GM23338 (cell line): ENCODE results near the gene PRIM1. TPM values are rescaled to one million over a fixed set of nuclear protein-coding genes. Genes with fewer than 3 reads are reported as not detected.
"Not testable (repeated sequence)": the region's sequence is repeated elsewhere in the genome, so short reads cannot be mapped to it uniquely, and the experiment has no call there.

ENCODE experiments used
- ATAC-seq: fragments of 200-7000 bp; cut with Tn5 transposase; 3 replicates; pipeline ENCODE4 v1.9.1; 2020
- DNase-seq: peaks from one replicate; pipeline ENCODE4 v3.0.0-alpha.2; 2015; ENCODE audit warnings: low spot score
- H2AFZ ChIP-seq: fragments of 200-600 bp; sonication (generic); 2 replicates; pipeline ENCODE4 v1.8.0; 2016; ENCODE audit warnings: antibody characterized with exemption, mild to moderate bottlenecking, moderate library complexity
- H3F3A ChIP-seq: fragments of 200-600 bp; sonication (generic); replicated peaks from 2 replicates; pipeline ENCODE4 v1.8.0; 2017; ENCODE audit warnings: antibody characterized with exemption, mixed run types, low read depth
- H3K27ac ChIP-seq: fragments of 200-600 bp; sonication (generic); 2 replicates; pipeline ENCODE4 v1.6.1; 2016; ENCODE audit warnings: low read depth
- H3K27me3 ChIP-seq: fragments of 200-600 bp; sonication (generic); 2 replicates; pipeline ENCODE4 v1.8.0; 2016; ENCODE audit warnings: mild to moderate bottlenecking, mixed run types, moderate library complexity; ENCODE audit not compliant: insufficient read depth
- H3K36me3 ChIP-seq: fragments of 200-600 bp; sonication (generic); 2 replicates; pipeline ENCODE4 v1.8.0; 2016; ENCODE audit warnings: mild to moderate bottlenecking; ENCODE audit not compliant: insufficient read depth
- H3K4me1 ChIP-seq: fragments of 200-600 bp; sonication (generic); 2 replicates; pipeline ENCODE4 v1.8.0; 2016; ENCODE audit warnings: mild to moderate bottlenecking, moderate library complexity; ENCODE audit not compliant: insufficient read depth
- H3K4me2 ChIP-seq: fragments of 200-600 bp; sonication (generic); 2 replicates; pipeline ENCODE4 v1.7.1; 2017; ENCODE audit warnings: mixed run types
- H3K4me3 ChIP-seq: fragments of 200-600 bp; sonication (generic); 2 replicates; pipeline ENCODE4 v1.6.1; 2016; ENCODE audit warnings: mixed run types
- H3K79me2 ChIP-seq: fragments of 200-600 bp; sonication (generic); replicated peaks from 2 replicates; pipeline ENCODE4 v1.8.0; 2017; ENCODE audit warnings: mild to moderate bottlenecking; ENCODE audit not compliant: insufficient read depth
- H3K9me2 ChIP-seq: fragments of 200-600 bp; sonication (generic); 2 replicates; pipeline ENCODE4 v1.8.0; 2017; ENCODE audit not compliant: insufficient read depth
- H4K20me1 ChIP-seq: fragments of 200-600 bp; sonication (generic); replicated peaks from 2 replicates; pipeline ENCODE4 v1.8.0; 2017; ENCODE audit warnings: mild to moderate bottlenecking; ENCODE audit not compliant: insufficient read depth
- H3K27ac Mint-ChIP-seq: 2 replicates; pipeline ENCODE4 v1.8.0; 2020; ENCODE audit warnings: inconsistent platforms, mild to moderate bottlenecking, moderate library complexity, mixed read lengths
- H3K27me3 Mint-ChIP-seq: 3 replicates; pipeline ENCODE4 v1.8.0; 2022; ENCODE audit warnings: low read depth, mild to moderate bottlenecking, moderate library complexity, mixed read lengths, inconsistent platforms; ENCODE audit not compliant: insufficient read depth, poor library complexity
- H3K36me3 Mint-ChIP-seq: 3 replicates; pipeline ENCODE4 v1.8.0; 2021; ENCODE audit warnings: low read depth, mild to moderate bottlenecking, inconsistent platforms, moderate library complexity, mixed read lengths
- H3K4me1 Mint-ChIP-seq: 3 replicates; pipeline ENCODE4 v1.8.0; 2020; ENCODE audit warnings: mild to moderate bottlenecking, inconsistent platforms, mixed read lengths
- H3K4me3 Mint-ChIP-seq: 3 replicates; pipeline ENCODE4 v1.8.0; 2021; ENCODE audit warnings: moderate library complexity, mild to moderate bottlenecking, inconsistent platforms, mixed read lengths
- H3K9me3 Mint-ChIP-seq: 3 replicates; pipeline ENCODE4 v1.8.0; 2020; ENCODE audit warnings: moderate library complexity, mild to moderate bottlenecking, inconsistent platforms, mixed read lengths
- CREB1 ChIP-seq: fragments of 250-450 bp; sonication (Bioruptor Pico); IDR thresholded peaks from 2 replicates; pipeline ENCODE4 v1.5.0; 2020; ENCODE audit warnings: low read depth, mild to moderate bottlenecking, moderate library complexity
- ETS1 ChIP-seq: IDR thresholded peaks from 2 replicates; pipeline ENCODE4 v1.6.1; 2016; ENCODE audit warnings: antibody characterized with exemption
- JUNB ChIP-seq: IDR thresholded peaks from one replicate; pipeline ENCODE4 v1.6.1; 2016; ENCODE audit warnings: antibody characterized with exemption; ENCODE audit not compliant: unreplicated experiment
- NANOG ChIP-seq: IDR thresholded peaks from 2 replicates; pipeline ENCODE4 v1.6.1; 2016; ENCODE audit warnings: antibody characterized with exemption, borderline replicate concordance
- STAT1 ChIP-seq: IDR thresholded peaks from one replicate; pipeline ENCODE4 v1.6.1; 2016; ENCODE audit warnings: antibody characterized with exemption; ENCODE audit not compliant: unreplicated experiment
- ZNF114 ChIP-seq: fragments of 250-450 bp; sonication (Bioruptor Pico); IDR thresholded peaks from 2 replicates; pipeline ENCODE4 v1.5.0; 2020; ENCODE audit warnings: mild to moderate bottlenecking, moderate library complexity
- ZNF331 ChIP-seq: fragments of 250-450 bp; sonication (Bioruptor Pico); IDR thresholded peaks from 2 replicates; pipeline ENCODE4 v1.5.0; 2020; ENCODE audit warnings: low read depth, mild to moderate bottlenecking, moderate library complexity
- ZNF462 ChIP-seq: fragments of 250-450 bp; sonication (Bioruptor Pico); IDR thresholded peaks from 2 replicates; pipeline ENCODE4 v1.5.0; 2020; ENCODE audit warnings: mild to moderate bottlenecking, moderate library complexity
- polyA plus RNA-seq: library from polyadenylated mRNA; unstranded; fragments of >200 nt; fragmentation: Nextera tagmentation; extraction: Ambion mirVana; gene quantifications from 2 replicates; pipeline ENCODE4 v1.2.1, GENCODE V29; 2016
- total RNA-seq: library from RNA; depleted of rRNA; stranded (reverse); fragments of >200 nt; shearing (Covaris generic); gene quantifications from 2 replicates; pipeline ENCODE4 v1.2.3, GENCODE V29; 2014

PRIM1 gene
- total and polyA plus RNA-seq, 2 experiments from 2014 or later: 67.9 to 73.9 TPM

DNA sequence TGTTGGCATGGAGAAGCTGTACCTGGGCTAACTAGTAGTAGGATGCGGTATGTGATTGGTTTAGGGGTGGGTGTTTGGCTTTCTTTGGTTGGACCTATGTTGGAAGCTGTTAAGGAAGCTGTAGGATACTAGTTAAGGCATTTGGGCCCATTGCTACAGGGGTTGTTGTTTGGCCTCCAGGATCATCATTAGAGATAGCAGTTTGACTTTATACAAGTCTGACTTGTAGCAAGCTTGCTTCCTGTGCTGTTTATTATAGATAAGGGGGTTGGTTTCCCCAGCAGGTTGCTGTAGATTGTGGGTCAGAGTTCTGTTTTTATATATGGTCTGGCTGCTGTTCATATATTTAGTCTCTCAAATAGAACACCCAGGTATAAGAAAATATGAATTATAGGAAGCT lies 1.4 kb upstream of the PRIM1 start (continued):
- TF ChIP-seq CREB1 (no peak), ZNF331 (no peak), NANOG (no peak)

- Mint-ChIP-seq H3K27ac (peak overlapping the region; percentile 29; the same call in 1 of the 2 replicates), H3K4me1 (peaks cover 12% of the 10 kb centered on the region; the same call in 2 of the 3 replicates), H3K36me3 (peaks cover 52% of the 10 kb centered on the region), H3K4me3 (peak overlapping the region; percentile 97)
- H3K4me3 ChIP-seq: peak overlapping the region; percentile 68
- not testable (repeated sequence) for H3K9me3 Mint-ChIP-seq, H2AFZ ChIP-seq, H3K27me3 Mint-ChIP-seq, ATAC-seq, H3K9me2 ChIP-seq, H3K4me1 ChIP-seq, H3K27ac ChIP-seq, H4K20me1 ChIP-seq, H3K27me3 ChIP-seq, DNase-seq
- H3K36me3 ChIP-seq: peaks cover 21% of the 10 kb centered on the region
- peaks cover 12% of the 10 kb centered on the region; the same call in 1 of the 2 replicates for H3F3A ChIP-seq
- peak overlapping the region; percentile 85 for H3K4me2 ChIP-seq
- H3K79me2 ChIP-seq: peaks cover 17% of the 10 kb centered on the region
These were observed 1.5 kb downstream of the PRIM1 start for GRCh38 chr12:56750596-56750995.

GRCh38 chr12:56749853-56750252 lies 2.3 kb downstream of the PRIM1 start:
- H3K79me2 ChIP-seq: peaks cover 17% of the 10 kb centered on the region
- no peak overlapping the region for H3K4me2 ChIP-seq
- no peaks in the 10 kb centered on the region for H3K27me3 ChIP-seq
- H3K4me1 ChIP-seq: peaks cover 7% of the 10 kb centered on the region; the same call in 1 of the 2 replicates
- Mint-ChIP-seq H3K4me1 (peaks cover 12% of the 10 kb centered on the region; the same call in 2 of the 3 replicates), H3K36me3 (peaks cover 58% of the 10 kb centered on the region), H3K27me3 (peaks cover 1% of the 10 kb centered on the region), H3K4me3 (peak overlapping the region; percentile 59), H3K9me3 (no peaks in the 10 kb centered on the region), H3K27ac (peak overlapping the region; percentile 44; the same call in 1 of the 2 replicates)
- H3K36me3 ChIP-seq: peaks cover 24% of the 10 kb centered on the region
- TF ChIP-seq ZNF114 (CRISPR knock-in tag) (no peak), ZNF462 (CRISPR knock-in tag) (no peak), CREB1 (no peak), ZNF331 (no peak), ETS1 (no peak), JUNB (no peak), STAT1 (no peak)
- ATAC-seq (no peak), DNase-seq (no peak)
- H4K20me1 ChIP-seq: peaks cover 6% of the 10 kb centered on the region; the same call in 1 of the 2 replicates
- peaks cover 12% of the 10 kb centered on the region; the same call in 1 of the 2 replicates for H3F3A ChIP-seq
- H2AFZ ChIP-seq: no peak overlapping the region
- H3K27ac ChIP-seq: 0 out of 2 replicates have a peak overlapping the region, but pooled peaks have one; percentile 26
- H3K4me3 ChIP-seq: no peak overlapping the region
- no peaks in the 10 kb centered on the region for H3K9me2 ChIP-seq
